ENCODE data around the gene TGFBR3. TPM values are rescaled to one million over a fixed set of nuclear protein-coding genes. Genes with fewer than 3 reads are reported as not detected.
A peak's percentile ranks its signal among the peaks of the same experiment; 100 is the strongest.

TGFBR3 gene
- total RNA-seq, 1 donor from 2014 or later, result 11.0 TPM

DNA sequence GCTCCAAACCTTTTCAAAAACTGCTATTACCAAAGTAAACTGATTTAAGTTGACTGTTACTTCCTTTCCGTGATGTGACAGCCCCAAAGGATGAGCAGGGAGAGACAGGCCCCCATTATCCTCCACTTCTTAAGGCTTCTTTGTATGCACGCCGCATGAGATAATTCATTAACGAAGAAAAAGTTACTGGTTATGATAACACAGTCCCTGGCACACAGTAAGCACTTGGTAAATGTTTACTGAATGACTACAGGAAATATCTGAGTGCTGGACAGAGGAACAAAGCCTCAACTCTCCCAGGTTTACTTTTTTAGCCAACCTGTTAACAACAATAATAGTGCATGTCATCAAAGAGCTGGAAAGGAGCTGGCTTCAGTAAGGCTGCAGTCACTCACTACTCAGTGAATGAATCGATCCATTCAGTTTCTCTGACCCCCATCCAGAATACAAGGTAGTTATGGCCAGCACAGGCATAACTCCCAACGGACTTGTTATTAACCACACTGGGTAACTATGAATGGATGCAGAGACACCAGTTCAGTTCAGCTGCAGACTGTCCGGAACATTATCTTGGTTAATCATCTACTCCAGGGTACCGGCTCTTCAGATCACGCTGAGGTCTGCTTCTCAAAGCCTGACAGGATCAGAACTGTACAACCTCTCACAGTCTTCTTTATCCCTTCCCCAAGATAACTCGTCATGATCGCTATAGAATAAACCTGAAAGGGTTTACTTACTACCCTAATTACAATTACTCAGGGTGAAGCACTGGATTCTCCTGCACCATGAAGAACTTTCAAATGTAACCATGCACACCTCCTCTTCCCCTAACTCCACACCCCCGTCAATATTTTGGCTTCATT is 58.3 kb downstream of the TGFBR3 start:
- peak; percentile 95 for DNase-seq (ENCODE audit: low read depth)

- peak; percentile 95 for DNase-seq (ENCODE audit: low read depth)
These were observed 58.9 kb downstream of the TGFBR3 start for GRCh38 chr1:91827087-91827458.

GRCh38 chr1:91826649-91827048 is 59.3 kb downstream of the TGFBR3 start:
- no peak for DNase-seq (ENCODE audit: low read depth)

GRCh38 chr1:91826248-91826647 is 59.7 kb downstream of the TGFBR3 start:
- DNase-seq (ENCODE audit: low read depth), result no peak

DNA sequence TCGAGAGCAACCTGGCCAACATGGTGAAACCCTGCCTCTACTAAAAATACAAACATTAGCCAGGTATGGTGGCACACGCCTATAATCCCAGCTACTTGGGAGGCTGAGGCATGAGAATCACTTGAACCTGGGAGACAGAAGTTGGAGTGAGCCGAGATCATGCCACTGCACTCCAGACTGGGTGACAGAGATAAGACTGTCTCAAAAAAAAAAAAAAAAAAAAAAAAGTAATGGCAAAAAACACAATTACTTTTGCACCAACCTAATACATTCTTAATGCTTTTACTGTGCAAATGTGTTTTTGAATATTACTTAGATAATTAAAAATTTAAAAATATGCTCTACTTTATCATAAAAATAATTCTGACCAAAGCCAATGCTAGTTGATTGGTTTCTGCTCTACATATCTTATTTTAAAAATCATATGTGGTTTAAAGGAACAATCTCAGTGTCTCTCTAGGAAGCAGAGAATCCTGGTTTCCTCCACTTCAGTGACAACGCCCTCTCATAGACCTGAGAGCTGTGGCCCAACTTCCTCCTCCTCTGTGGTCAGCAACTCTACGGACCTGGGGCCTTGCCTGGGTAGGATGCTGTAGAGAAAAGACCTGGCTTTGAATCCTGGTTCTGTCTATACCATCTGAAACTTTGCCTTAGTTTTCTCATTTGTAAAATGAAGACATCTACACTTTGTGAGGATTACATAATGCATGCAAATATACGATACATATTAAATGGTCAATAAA is 64.7 kb downstream of the TGFBR3 start:
- DNase-seq (ENCODE audit: low read depth), result no peak

- DNase-seq (ENCODE audit: low read depth), result no peak
These were observed 66.7 kb downstream of the TGFBR3 start for GRCh38 chr1:91819038-91819788.

DNA sequence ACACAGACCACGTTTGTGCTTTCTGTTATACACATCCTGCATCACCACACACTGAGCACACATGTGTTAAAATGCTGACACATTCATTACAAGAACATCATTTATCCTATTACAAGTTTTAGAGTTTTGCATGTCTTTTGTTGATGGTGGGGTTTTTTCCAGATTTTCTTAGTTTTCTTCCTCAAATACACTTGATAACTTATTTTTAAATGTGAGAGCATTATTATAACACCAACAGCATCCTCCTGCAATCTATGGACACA is 67.3 kb downstream of the TGFBR3 start:
- no peak for DNase-seq (ENCODE audit: low read depth)

DNA sequence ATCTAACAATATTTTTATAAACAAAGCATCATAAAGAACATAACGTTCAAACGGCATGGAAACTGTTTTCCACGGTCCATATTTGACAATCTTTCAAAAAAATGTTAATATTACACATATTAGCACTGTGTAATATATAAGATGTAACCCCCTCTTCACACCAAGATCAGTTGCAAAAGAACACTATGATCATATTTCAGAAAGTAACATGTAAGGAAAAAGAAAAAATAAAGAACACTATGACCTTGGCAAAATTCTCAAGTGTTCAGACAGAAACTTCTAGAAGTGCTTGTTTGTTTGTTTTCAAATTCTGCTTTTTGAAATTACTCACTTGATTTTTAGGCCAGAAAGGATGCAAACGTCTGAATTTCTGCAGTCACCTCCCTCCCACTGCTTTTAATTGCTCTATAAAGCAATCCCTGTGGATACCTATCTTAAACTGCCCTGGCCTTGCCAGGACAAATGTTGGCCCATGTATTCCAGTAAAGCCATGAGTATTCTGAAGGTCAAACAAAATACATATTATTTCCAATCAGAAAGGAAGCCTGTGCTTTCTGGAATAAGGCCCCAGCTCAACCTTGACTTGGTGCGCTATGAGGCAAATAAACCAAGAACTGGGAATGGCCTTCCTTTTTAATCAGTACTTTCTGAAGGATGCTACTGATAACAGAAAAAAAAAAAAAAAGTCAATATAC is 68.6 kb downstream of the TGFBR3 start:
- no peak for DNase-seq (ENCODE audit: low read depth)

DNA sequence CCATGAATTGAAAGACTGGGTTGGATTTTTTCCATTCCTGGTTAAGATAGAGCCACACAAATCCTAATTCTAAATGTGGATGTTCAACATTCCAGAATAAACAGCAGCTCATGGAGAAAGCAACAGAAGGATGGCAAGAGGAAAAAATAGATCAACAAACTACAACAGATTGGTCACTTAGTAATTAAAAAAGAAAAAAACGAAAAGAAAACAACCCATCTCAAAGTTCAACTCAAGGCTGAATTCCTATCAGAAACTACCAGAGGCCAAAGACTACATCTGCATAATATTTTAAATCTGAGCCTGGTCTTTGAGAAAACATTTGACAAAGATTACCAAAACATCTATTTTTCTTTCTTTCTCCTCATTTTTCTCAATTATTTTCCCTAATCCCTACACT is 69.9 kb downstream of the TGFBR3 start:
- DNase-seq (ENCODE audit: low read depth), result no peak

- DNase-seq (ENCODE audit: low read depth), result no peak
These were observed 71.5 kb downstream of the TGFBR3 start for GRCh38 chr1:91814448-91814847.

GRCh38 chr1:91813813-91814212 is 72.1 kb downstream of the TGFBR3 start:
- DNase-seq (ENCODE audit: low read depth), result no peak

GRCh38 chr1:91811363-91812025 is 74.5 kb downstream of the TGFBR3 start:
- DNase-seq (ENCODE audit: low read depth), result no peak

DNA sequence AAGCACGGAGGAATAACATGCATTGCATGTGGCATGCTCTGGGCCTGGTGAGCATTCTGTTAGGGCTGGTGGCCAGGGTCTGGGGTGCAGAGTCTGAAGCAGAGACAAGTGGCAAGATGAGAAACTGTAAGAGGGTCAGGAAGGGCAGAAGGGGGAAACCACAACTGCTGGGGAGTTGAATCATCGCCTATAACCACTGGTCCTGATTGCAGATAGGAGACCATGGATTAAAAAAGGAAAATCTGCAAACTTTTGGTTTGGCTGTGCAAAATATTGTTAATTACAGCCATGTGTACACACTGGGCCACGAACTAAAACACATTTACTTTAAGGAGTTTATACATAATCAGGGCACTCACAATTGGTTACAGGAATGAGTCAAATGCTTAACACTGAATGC is 76.6 kb downstream of the TGFBR3 start:
- peak; percentile 38 for DNase-seq (ENCODE audit: low read depth)

GRCh38 chr1:91807921-91808620 is 77.9 kb downstream of the TGFBR3 start:
- DNase-seq (ENCODE audit: low read depth), result no peak

DNA sequence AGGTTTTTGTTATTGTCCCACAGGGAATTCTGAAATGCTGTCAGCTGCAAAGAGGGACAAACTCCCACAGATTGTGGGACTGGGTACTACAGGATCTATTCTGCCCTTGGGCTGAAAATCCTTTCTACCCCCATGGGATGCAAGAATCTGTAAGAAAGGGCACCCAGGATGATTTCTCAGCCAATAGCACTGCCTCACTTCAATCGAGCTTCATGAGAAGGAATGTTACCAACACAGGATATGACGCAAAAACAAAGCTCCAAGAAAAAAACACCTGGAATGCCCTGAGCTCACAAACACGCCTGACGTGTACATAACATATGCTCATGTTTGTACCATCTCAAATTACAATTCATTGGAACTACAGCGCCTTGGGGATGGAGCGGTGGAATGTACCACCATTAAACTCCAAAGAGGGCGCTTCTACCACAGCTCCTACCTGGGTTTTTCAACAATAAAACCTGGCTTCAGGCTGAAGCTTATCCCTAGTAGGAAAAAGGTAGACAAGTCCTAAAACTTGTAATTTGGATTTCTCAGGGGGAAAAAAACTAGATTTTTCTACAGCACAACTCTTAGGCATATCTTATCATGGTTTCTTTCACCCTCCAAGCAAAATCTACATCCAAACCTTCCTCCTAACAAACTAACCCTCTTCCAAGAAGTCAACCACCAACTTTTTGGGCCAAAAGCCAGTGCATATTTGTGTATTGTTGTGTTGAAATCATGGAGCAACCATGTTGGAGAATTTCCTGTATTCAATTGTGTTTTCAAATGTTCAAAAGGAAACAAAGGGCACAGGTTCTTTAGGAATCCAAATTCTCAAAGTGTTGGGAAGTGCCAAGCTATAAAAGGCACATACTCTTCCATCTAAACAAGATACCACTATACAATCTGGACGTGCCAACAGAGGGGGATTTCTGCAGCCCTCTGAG is 78.9 kb downstream of the TGFBR3 start:
- peak; percentile 56 for DNase-seq (ENCODE audit: low read depth)

DNA sequence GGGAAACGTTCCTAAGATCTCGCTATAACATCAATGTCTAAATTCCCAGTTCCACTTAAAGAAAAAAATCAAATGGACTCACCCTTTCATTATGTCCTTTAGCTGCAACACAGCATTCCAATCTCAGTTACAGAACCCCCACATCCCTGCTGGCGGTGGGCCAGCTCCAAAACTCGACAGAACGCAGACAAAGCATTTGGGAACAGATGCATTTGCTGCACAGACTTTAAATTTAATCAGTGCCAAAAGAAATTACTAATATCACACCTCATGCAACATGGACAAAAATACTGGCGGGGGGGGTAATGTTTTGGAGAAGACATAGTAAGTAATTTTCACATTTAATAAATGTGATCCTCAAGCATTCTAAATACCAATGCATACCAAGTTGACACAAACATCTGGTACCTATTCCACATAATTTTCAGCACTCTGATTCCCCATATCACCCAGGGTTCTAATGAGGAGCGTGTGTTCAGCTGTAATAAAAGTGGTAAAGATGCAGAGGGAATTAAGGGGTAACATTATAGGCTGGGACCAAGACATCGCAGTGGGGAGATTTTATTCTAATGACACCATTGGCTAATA is 79.7 kb downstream of the TGFBR3 start:
- DNase-seq (ENCODE audit: low read depth), result no peak

- no peak for DNase-seq (ENCODE audit: low read depth)
These were observed 80.6 kb downstream of the TGFBR3 start for GRCh38 chr1:91805311-91805801.

GRCh38 chr1:91804546-91805023 is 81.4 kb downstream of the TGFBR3 start:
- peak; percentile 90 for DNase-seq (ENCODE audit: low read depth)

All from renal cortical epithelial cell (primary cell).